Activated CD4-positive, alpha-beta memory T cell treated with anti-CD3 and anti-CD28 coated beads for 36 hours (primary cell): Measurements from ENCODE around the gene SEC24C. TPM values are rescaled to one million over a fixed set of nuclear protein-coding genes. Genes with fewer than 3 reads are reported as not detected.
A peak's percentile ranks its signal among the peaks of the same experiment; 100 is the strongest.

Experiments used
- CTCF ChIA-PET: fragments of 350-600 bp; sonication (Branson Sonifier 250); formaldehyde crosslinking; loops from one replicate; lab custom pipeline; 2021; ENCODE audit warnings: antibody characterized with exemption, inconsistent platforms; lab: Charles Lee
- POLR2A ChIA-PET: fragments of 350-600 bp; sonication (Branson Sonifier 250); formaldehyde crosslinking; loops from one replicate; lab custom pipeline; 2021; ENCODE audit warnings: antibody characterized with exemption; lab: Charles Lee
- DNase-seq: peaks from one replicate; pipeline ENCODE4 v3.0.0-alpha.2; 2020
- H3K27ac Mint-ChIP-seq: one replicate; pipeline ENCODE4 v1.8.0; 2021; ENCODE audit warnings: mixed read lengths
- H3K27me3 Mint-ChIP-seq: one replicate; pipeline ENCODE4 v1.8.0; 2021; ENCODE audit warnings: mixed read lengths
- H3K36me3 Mint-ChIP-seq: one replicate; pipeline ENCODE4 v1.8.0; 2021; ENCODE audit warnings: mixed read lengths
- H3K4me1 Mint-ChIP-seq: one replicate; pipeline ENCODE4 v1.8.0; 2021; ENCODE audit warnings: low read depth, mixed read lengths
- H3K4me3 Mint-ChIP-seq: one replicate; pipeline ENCODE4 v1.8.0; 2021; ENCODE audit warnings: mild to moderate bottlenecking, mixed read lengths
- H3K9me3 Mint-ChIP-seq: one replicate; pipeline ENCODE4 v1.8.0; 2021; ENCODE audit warnings: mixed read lengths
- intact Hi-C: fragments of 100-400 bp; cut with micrococcal nuclease; formaldehyde crosslinking; loops from one replicate; pipeline ENCODE4 v1.15.1; 2023
- total RNA-seq, 2 experiments: library from RNA; stranded (reverse); gene quantifications; one replicate each; pipeline ENCODE4 v1.2.3, GENCODE V29; 2021

The SEC24C gene
- total RNA-seq, 2 experiments from 2014 or later = 88.3 to 90.7 TPM

DNA sequence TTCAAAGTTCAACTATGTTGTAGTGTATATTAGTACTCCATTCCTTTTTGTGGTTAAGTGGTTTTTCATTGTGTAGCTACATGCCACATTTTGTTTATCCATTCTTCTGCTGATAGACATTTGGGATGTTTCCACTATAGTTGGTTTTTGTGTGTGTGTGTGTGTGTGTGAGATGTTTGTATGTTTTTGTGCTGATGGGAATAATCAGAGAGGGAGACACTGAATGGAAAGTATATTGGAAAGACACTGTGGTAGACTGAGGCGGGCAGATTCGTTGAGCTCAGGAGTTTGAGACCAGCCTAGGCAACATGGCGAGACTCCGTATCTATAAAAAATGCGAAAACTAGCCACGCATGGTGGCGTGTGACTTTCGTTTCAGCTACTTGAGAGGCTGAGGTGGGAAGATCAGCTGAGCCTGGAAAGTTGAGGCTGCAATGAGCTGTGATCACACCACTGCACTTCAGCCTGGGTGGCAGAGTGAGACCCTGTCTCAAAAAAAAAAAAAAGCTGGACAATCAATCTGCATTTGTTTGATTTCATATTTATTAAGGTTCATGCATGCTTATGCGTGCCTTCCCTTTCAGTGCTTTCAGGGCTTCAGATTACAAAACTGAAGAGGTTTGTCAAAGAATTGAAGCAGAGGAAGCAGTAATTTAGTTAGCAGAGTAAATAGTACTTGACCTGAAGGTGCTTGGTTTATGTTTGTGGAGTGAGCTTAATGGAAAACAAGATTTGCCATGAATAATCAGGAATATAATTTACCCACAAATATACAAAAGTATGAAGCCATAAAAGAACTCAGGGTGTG, 14.7 kb downstream of the SEC24C start:
- Mint-ChIP-seq H3K27ac (peak overlapping the region; percentile 82), H3K9me3 (no peaks in the 10 kb centered on the region), H3K4me3 (peak overlapping the region; percentile 49), H3K27me3 (no peaks in the 10 kb centered on the region), H3K4me1 (peaks cover 67% of the 10 kb centered on the region), H3K36me3 (peaks cover 48% of the 10 kb centered on the region)
- CTCF ChIA-PET = interaction anchor here (1.1 to 2.4 kb wide), 2 partner anchors 10 to 14 kb away, joined by 3 to 15 read pairs; no protein-coding TSS in a partner anchor
- POLR2A ChIA-PET = interaction anchor here (0.8 to 3.0 kb wide), 8 partner anchors 10 to 234 kb away, joined by 3 to 15 read pairs (median 4); partner anchors contain the start of genes CHCHD1 and SEC24C
- peak; percentile 34 for DNase-seq
- intact Hi-C loops = loop anchor here (1.0 kb wide), 1 partner anchor 29 kb away; no protein-coding TSS in a partner anchor

DNA sequence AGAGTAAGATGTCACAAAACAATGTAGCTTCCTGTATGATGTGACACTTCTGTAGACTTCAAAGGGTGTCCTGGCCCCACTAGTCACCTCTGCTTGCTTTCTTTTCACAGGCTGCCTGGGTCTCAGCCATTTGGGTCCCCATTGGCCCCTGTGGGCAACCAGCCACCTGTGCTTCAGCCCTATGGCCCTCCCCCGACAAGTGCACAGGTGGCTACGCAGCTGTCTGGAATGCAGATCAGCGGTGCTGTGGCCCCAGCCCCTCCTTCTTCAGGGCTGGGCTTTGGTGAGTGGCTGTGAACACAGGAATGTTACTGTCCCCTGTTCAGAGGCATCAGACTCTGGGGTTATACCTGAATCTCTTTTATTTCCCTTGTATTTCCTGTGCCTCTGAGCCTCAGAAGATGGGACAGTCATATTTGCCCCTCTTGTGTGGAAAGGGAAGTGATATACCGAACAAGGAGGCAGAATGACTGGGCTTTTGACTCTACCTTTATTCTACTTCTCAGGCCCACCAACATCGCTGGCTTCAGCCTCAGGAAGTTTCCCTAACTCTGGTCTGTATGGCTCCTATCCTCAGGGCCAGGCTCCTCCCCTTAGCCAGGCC, 15.4 kb downstream of the SEC24C start:
- Mint-ChIP-seq H3K4me1 (peaks cover 65% of the 10 kb centered on the region), H3K27me3 (no peaks in the 10 kb centered on the region), H3K4me3 (no peak overlapping the region), H3K27ac (peak overlapping the region; percentile 82), H3K36me3 (peaks cover 46% of the 10 kb centered on the region), H3K9me3 (no peaks in the 10 kb centered on the region)
- peak; percentile 67 for DNase-seq
- ChIA-PET POLR2A (interaction anchor here (0.8 to 3.0 kb wide), 7 partner anchors 13 to 233 kb away, joined by 3 to 15 read pairs (median 4); partner anchors contain the start of genes CHCHD1 and SEC24C), CTCF (interaction anchor here (2.4 kb wide), 1 partner anchor 10 kb away, joined by 15 read pairs; no protein-coding TSS in a partner anchor)
- intact Hi-C loops = loop anchor here (1.0 kb wide), 1 partner anchor 29 kb away; no protein-coding TSS in a partner anchor

DNA sequence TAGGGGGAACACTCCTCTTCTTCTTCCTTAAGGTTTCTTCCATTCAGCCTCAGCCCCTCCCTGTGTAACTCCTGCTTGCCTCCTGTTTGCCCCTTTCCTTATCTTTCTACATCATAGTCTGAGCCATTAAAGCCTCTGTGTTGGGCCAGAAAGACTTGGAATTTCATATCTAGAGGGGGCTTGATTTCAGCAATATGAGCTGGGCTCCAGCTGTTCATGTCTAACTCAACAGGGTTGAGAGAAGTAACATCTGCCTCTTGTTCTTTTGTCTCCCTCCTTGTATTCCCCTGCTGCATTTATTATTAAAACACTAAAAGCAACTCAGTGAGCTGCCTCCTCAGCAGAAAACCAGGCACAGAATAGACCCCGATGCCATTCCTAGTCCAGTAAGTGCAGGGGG, 17.6 kb downstream of the SEC24C start:
- no peak overlapping the region for H3K4me3 Mint-ChIP-seq
- DNase-seq = no peak
- CTCF ChIA-PET = interaction anchor here (1.0 kb wide), 1 partner anchor 31 kb away, joined by 3 read pairs; no protein-coding TSS in a partner anchor
- H3K27ac Mint-ChIP-seq = peak overlapping the region; percentile 20
- H3K9me3 Mint-ChIP-seq = no peaks in the 10 kb centered on the region
- H3K36me3 Mint-ChIP-seq = peaks cover 62% of the 10 kb centered on the region
- no peaks in the 10 kb centered on the region for H3K27me3 Mint-ChIP-seq
- intact Hi-C loops = no loop called here
- peaks cover 58% of the 10 kb centered on the region for H3K4me1 Mint-ChIP-seq
- POLR2A ChIA-PET = interaction anchor here (1.7 to 2.3 kb wide), 2 partner anchors 10 to 12 kb away, joined by 7 to 21 read pairs; a partner anchor contains a TSS

DNA sequence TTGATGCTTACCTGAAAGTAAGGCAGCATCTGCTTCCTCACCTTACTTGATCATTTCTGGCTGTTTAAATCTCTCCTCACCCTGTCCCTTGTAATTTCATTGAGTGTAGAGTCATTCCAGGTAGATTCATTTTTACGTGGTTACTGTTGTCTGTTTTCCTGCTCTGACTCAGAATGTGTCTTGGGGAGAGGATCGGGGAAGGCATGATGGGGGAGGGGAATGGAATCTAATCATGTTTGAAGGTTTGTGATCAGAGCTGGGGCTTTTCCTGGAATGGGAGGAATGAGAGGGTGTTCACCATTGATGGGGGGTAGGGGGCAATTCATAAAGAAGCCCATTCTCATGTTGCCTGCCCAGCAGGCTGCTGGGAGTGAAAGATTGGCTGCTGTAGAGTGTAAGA, 18.7 kb downstream of the SEC24C start:
- peak overlapping the region; percentile 90 for H3K27ac Mint-ChIP-seq
- peak; percentile 52 for DNase-seq
- peaks cover 54% of the 10 kb centered on the region for H3K4me1 Mint-ChIP-seq
- H3K4me3 Mint-ChIP-seq = no peak overlapping the region
- H3K36me3 Mint-ChIP-seq = peaks cover 65% of the 10 kb centered on the region
- H3K9me3 Mint-ChIP-seq = no peaks in the 10 kb centered on the region
- ChIA-PET CTCF (interaction anchor here (1.1 to 1.8 kb wide), 3 partner anchors 9 to 20 kb away, joined by 3 to 5 read pairs (median 4); a partner anchor contains a TSS), POLR2A (interaction anchor here (1.0 to 2.3 kb wide), 5 partner anchors 9 to 32 kb away, joined by 3 to 21 read pairs (median 4); a partner anchor contains a TSS)
- intact Hi-C loops = loop anchor here (1.0 kb wide), 1 partner anchor 19 kb away; the partner anchor contains the start of gene SEC24C
- no peaks in the 10 kb centered on the region for H3K27me3 Mint-ChIP-seq

DNA sequence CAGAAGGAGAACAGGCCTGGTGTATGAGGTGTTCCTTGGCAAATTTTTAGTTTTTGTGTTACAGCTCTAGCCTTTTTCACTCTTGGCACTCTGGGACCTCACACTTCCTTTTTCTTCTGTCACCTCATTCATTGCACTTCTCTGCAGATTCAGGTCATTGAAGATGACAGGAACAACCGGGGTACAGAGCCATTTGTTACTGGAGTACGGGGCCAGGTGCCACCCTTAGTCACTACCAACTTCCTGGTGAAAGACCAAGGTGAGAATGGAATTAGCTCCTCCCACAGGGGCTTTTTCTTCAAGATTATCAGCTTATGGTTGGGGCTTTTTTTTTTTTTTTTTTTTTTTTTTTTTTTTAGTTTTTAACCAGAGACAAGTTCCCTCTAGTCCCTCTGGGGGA, 19.2 kb downstream of the SEC24C start:
- peak overlapping the region; percentile 90 for H3K27ac Mint-ChIP-seq
- H3K9me3 Mint-ChIP-seq = no peaks in the 10 kb centered on the region
- DNase-seq = peak; percentile 60
- ChIA-PET CTCF (interaction anchor here (0.7 to 1.8 kb wide), 4 partner anchors 8 to 20 kb away, joined by 3 to 5 read pairs (median 4); a partner anchor contains a TSS), POLR2A (interaction anchor here (0.6 to 2.3 kb wide), 6 partner anchors 9 to 33 kb away, joined by 3 to 21 read pairs (median 4); partner anchors contain the start of gene CHCHD1)
- H3K27me3 Mint-ChIP-seq = no peaks in the 10 kb centered on the region
- intact Hi-C loops = loop anchor here (1.0 kb wide), 1 partner anchor 19 kb away; the partner anchor contains the start of gene SEC24C
- H3K36me3 Mint-ChIP-seq = peaks cover 65% of the 10 kb centered on the region
- H3K4me1 Mint-ChIP-seq = peaks cover 50% of the 10 kb centered on the region
- H3K4me3 Mint-ChIP-seq = no peak overlapping the region

DNA sequence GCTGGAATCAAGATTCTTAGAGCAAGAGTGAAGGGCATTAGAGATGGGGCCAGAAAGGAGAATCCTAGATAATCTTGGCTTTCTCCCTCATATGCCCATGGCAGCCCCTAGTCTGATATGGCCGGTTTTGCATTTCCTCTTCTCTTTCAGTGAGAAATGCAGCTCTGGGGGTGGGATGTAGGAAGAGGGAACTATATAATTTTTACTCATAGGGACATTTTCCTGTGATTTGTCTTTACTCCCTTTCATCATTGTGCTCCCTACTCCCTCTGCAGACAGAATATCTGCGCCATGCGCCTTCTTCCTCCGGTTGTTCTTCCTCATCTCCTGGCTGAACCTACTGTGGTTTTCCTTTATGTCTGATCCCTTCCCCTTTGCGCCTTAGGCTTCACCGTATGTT, 20.9 kb downstream of the SEC24C start:
- no peaks in the 10 kb centered on the region for H3K9me3 Mint-ChIP-seq
- DNase-seq = no peak
- H3K4me1 Mint-ChIP-seq = peaks cover 44% of the 10 kb centered on the region
- intact Hi-C loops = no loop called here
- peak overlapping the region; percentile 90 for H3K27ac Mint-ChIP-seq
- H3K27me3 Mint-ChIP-seq = no peaks in the 10 kb centered on the region
- H3K4me3 Mint-ChIP-seq = no peak overlapping the region
- POLR2A ChIA-PET = interaction anchor here (1.9 kb wide), 1 partner anchor 22 kb away, joined by 5 read pairs; no protein-coding TSS in a partner anchor
- H3K36me3 Mint-ChIP-seq = peaks cover 66% of the 10 kb centered on the region
- CTCF ChIA-PET = no interaction called here

DNA sequence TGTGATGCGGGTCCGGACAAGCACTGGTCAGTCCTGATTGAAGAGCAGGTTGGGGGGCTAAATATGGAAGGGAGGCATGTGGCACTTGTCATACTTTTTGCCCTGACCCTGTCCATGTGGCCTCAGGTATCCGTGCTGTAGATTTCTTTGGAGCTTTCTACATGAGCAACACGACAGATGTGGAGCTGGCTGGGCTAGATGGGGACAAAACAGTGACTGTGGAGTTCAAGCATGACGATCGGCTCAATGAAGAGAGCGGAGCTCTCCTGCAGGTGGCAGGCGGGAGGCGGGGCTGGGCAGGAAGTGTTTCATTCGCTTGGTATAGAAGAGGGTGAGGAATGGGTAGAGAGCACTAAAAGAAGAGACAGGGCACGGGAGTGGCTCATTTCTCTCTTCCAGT, 24.7 kb downstream of the SEC24C start:
- intact Hi-C loops = no loop called here
- Mint-ChIP-seq H3K9me3 (no peaks in the 10 kb centered on the region), H3K4me1 (peaks cover 33% of the 10 kb centered on the region), H3K27me3 (no peaks in the 10 kb centered on the region), H3K4me3 (no peak overlapping the region), H3K36me3 (peaks cover 47% of the 10 kb centered on the region), H3K27ac (peak overlapping the region; percentile 18)
- CTCF ChIA-PET = interaction anchor here (0.9 to 2.6 kb wide), 12 partner anchors 10 to 46 kb away, joined by 3 to 16 read pairs (median 4); partner anchors contain the start of genes CHCHD1, SEC24C and ZSWIM8
- POLR2A ChIA-PET = interaction anchor here (0.8 kb wide), 2 partner anchors 19 to 38 kb away, joined by 3 read pairs; no protein-coding TSS in a partner anchor
- DNase-seq = peak; percentile 78

DNA sequence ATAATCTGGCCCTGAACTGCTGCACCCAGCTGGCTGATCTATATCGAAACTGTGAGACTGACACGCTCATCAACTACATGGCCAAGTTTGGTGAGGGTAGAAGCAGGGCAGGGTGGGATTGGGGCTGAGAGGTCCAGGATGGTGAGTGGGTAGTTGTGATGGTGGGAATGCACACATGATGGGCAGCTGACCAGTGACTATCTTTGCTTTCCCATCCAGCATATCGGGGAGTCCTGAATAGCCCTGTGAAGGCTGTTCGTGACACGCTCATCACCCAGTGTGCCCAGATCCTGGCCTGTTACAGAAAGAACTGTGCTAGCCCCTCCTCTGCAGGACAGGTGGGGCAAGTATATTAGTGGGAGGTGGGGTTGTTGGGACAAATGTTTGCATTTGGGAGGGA, 25.2 kb downstream of the SEC24C start:
- ChIA-PET POLR2A (interaction anchor here (0.9 kb wide), 1 partner anchor 40 kb away, joined by 4 read pairs; no protein-coding TSS in a partner anchor), CTCF (interaction anchor here (1.0 to 2.6 kb wide), 8 partner anchors 11 to 46 kb away, joined by 3 to 16 read pairs (median 5); partner anchors contain the start of genes CHCHD1, SEC24C and ZSWIM8)
- H3K36me3 Mint-ChIP-seq = peaks cover 50% of the 10 kb centered on the region
- DNase-seq = no peak
- H3K9me3 Mint-ChIP-seq = no peaks in the 10 kb centered on the region
- no peaks in the 10 kb centered on the region for H3K27me3 Mint-ChIP-seq
- peak overlapping the region; percentile 18 for H3K27ac Mint-ChIP-seq
- H3K4me3 Mint-ChIP-seq = no peak overlapping the region
- peaks cover 36% of the 10 kb centered on the region for H3K4me1 Mint-ChIP-seq
- intact Hi-C loops = no loop called here

DNA sequence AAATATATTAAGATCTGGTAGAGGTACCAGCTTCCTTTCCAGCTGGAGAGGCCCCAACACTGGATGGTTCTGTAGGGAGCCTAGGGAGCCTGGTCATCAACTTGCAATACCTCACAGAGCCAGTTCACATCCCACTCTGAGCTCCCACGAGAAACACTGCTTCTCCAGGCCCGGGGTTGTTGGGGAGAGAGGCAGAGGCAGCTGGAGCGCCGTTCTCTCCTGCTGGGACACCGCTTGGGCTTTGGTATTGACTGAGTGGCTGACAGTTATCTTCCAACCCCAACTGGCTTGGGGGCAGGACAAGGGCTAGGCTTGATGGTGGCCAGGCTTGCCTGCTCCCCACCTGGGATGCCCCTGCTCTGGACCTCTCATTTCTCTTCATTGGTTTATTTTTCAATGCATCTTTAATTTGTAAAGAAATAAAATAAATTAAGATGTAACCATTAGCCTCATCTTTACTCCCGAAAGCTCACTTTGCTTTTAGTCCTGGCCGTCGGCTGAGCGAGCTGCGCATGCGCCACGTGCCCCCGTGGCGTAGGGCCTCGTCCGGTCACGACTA, 27.6 kb downstream of the SEC24C start:
- peaks cover 42% of the 10 kb centered on the region for H3K36me3 Mint-ChIP-seq
- intact Hi-C loops = loop anchor here (1.0 to 10.0 kb wide), 4 partner anchors 14 to 147 kb away; partner anchors contain the start of genes NDST2, SEC24C and ZSWIM8
- peaks cover 49% of the 10 kb centered on the region for H3K4me1 Mint-ChIP-seq
- peak overlapping the region; percentile 95 for H3K4me3 Mint-ChIP-seq
- H3K9me3 Mint-ChIP-seq = no peaks in the 10 kb centered on the region
- POLR2A ChIA-PET = interaction anchor here (0.6 to 4.2 kb wide), 13 partner anchors 9 to 41 kb away, joined by 3 to 44 read pairs (median 5); partner anchors contain the start of genes CHCHD1, SEC24C and ZSWIM8
- no peaks in the 10 kb centered on the region for H3K27me3 Mint-ChIP-seq
- DNase-seq = peak; percentile 85
- peak overlapping the region; percentile 88 for H3K27ac Mint-ChIP-seq
- CTCF ChIA-PET = interaction anchor here (0.9 to 2.8 kb wide), 6 partner anchors 9 to 42 kb away, joined by 3 to 16 read pairs (median 6); partner anchors contain the start of genes CHCHD1 and ZSWIM8

DNA sequence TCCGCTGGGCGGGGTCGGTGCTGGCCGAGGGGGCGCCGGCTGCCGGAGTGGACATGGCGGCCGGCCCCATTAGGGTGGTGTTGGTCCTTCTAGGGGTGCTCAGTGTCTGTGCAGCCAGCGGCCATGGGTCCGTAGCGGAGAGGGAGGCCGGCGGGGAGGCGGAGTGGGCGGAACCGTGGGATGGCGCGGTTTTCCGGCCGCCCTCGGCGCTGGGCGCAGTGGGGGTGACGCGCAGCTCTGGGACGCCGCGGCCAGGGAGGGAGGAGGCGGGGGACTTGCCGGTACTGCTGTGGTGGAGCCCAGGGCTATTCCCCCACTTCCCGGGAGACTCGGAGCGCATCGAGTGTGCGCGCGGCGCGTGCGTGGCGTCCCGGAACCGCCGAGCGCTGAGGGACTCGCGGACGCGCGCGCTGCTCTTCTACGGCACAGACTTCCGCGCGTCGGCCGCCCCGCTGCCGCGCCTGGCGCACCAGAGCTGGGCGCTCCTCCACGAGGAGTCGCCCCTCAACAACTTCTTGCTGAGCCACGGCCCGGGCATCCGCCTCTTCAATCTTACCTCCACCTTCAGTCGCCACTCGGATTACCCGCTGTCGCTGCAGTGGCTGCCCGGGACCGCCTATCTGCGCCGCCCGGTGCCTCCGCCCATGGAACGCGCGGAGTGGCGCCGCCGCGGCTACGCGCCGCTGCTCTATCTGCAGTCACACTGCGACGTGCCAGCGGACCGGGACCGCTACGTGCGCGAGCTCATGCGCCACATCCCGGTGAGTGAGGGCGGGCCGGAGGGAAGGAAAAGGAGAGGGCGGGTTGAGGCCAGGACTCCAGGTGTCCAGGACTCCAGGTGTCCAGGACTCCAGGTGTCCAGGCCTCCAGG, 28.3 kb downstream of the SEC24C start:
- H3K27me3 Mint-ChIP-seq = no peaks in the 10 kb centered on the region
- DNase-seq = peak; percentile 86
- intact Hi-C loops = loop anchor here (1.0 to 10.0 kb wide), 4 partner anchors 13 to 148 kb away; partner anchors contain the start of genes NDST2, SEC24C and ZSWIM8
- no peaks in the 10 kb centered on the region for H3K9me3 Mint-ChIP-seq
- peaks cover 55% of the 10 kb centered on the region for H3K4me1 Mint-ChIP-seq
- H3K27ac Mint-ChIP-seq = peak overlapping the region; percentile 88
- peaks cover 41% of the 10 kb centered on the region for H3K36me3 Mint-ChIP-seq
- H3K4me3 Mint-ChIP-seq = peak overlapping the region; percentile 95
- CTCF ChIA-PET = interaction anchor here (0.7 to 2.8 kb wide), 9 partner anchors 9 to 42 kb away, joined by 3 to 16 read pairs (median 5); partner anchors contain the start of genes CHCHD1 and ZSWIM8
- POLR2A ChIA-PET = interaction anchor here (0.6 to 4.2 kb wide), 15 partner anchors 10 to 42 kb away, joined by 3 to 44 read pairs (median 5); partner anchors contain the start of genes CHCHD1, SEC24C and ZSWIM8
